AG04450 (cell line): ENCODE data around the gene RAC2. TPM values are rescaled to one million over a fixed set of nuclear protein-coding genes. Genes with fewer than 3 reads are reported as not detected.

Experiments used
- CTCF ChIA-PET: fragments of 300-600, 350-600 bp; formaldehyde crosslinking; extraction: SDS; loops from one replicate; lab custom pipeline; 2022; ENCODE audit warnings: antibody characterized with exemption, inconsistent platforms; lab: Charles Lee
- POLR2A ChIA-PET: fragments of 350-600 bp; formaldehyde crosslinking; extraction: SDS; loops from one replicate; lab custom pipeline; 2021; ENCODE audit warnings: antibody characterized with exemption, inconsistent platforms; lab: Yijun Ruan, JAX
- DNase-seq: peaks from one replicate; pipeline ENCODE4 v3.0.0-alpha.2; 2011; ENCODE audit warnings: low read depth, low spot score
- H3K27ac ChIP-seq: one replicate; pipeline ENCODE4 v1.5.1; 2012; ENCODE audit warnings: low read depth, low read length, control low read depth
- H3K27me3 ChIP-seq: one replicate; pipeline ENCODE4 v1.6.0; 2012; ENCODE audit warnings: low read length; ENCODE audit not compliant: control insufficient read depth, insufficient read depth
- H3K4me3 ChIP-seq: 2 replicates; pipeline ENCODE4 v1.5.1; 2011; ENCODE audit warnings: mild to moderate bottlenecking, low read depth, low read length, control low read depth
- H3K9me3 ChIP-seq: 2 replicates; pipeline ENCODE4 v1.5.1; 2012; ENCODE audit warnings: low read length; ENCODE audit not compliant: control insufficient read depth, insufficient read depth
- CTCF ChIP-seq: IDR thresholded peaks from 2 replicates; pipeline ENCODE4 v1.5.1; 2011; ENCODE audit warnings: low read depth, low read length, control low read depth, inconsistent platforms
- polyA plus RNA-seq: library from polyadenylated mRNA; depleted of rRNA; stranded (reverse); fragments of >200 nt; gene quantifications from 2 replicates; pipeline ENCODE4 v1.2.3, GENCODE V29; 2011

The RAC2 gene
- polyA plus RNA-seq, 1 experiment = 25.0 TPM

GRCh38 chr22:37249986-37250385 is 5.9 kb upstream of the RAC2 start:
- no peak for DNase-seq
- ChIA-PET POLR2A (no interaction called here), CTCF (interaction anchor here (4.5 kb wide), 1 partner anchor 10 kb away, joined by 31 read pairs; no protein-coding TSS in a partner anchor)
- Histone ChIP-seq H3K4me3 (no peak overlapping the region), H3K27ac (no peak overlapping the region), H3K27me3 (no peaks in the 10 kb centered on the region), H3K9me3 (no peaks in the 10 kb centered on the region)
- no peak for TF ChIP-seq CTCF

- TF ChIP-seq CTCF = no peak
- DNase-seq = no peak
- Histone ChIP-seq H3K27ac (no peak overlapping the region), H3K27me3 (no peaks in the 10 kb centered on the region), H3K4me3 (no peak overlapping the region), H3K9me3 (no peaks in the 10 kb centered on the region; the same call in 1 of the 2 replicates)
- ChIA-PET CTCF (interaction anchor here (4.5 kb wide), 1 partner anchor 12 kb away, joined by 31 read pairs; no protein-coding TSS in a partner anchor), POLR2A (no interaction called here)
These were observed 4.2 kb upstream of the RAC2 start for GRCh38 chr22:37248251-37248650.

- Histone ChIP-seq H3K27ac (no peak overlapping the region), H3K27me3 (no peaks in the 10 kb centered on the region), H3K4me3 (no peak overlapping the region), H3K9me3 (no peaks in the 10 kb centered on the region; the same call in 1 of the 2 replicates)
- ChIA-PET CTCF (interaction anchor here (6.1 kb wide), 1 partner anchor 14 kb away, joined by 50 read pairs; no protein-coding TSS in a partner anchor), POLR2A (interaction anchor here (0.5 kb wide), 1 partner anchor 200 kb away, joined by 7 read pairs; no protein-coding TSS in a partner anchor)
- TF ChIP-seq CTCF = no peak
- no peak for DNase-seq
These were observed 1.7 kb upstream of the RAC2 start for GRCh38 chr22:37245740-37246139.

GRCh38 chr22:37244922-37245722 is 1.1 kb upstream of the RAC2 start:
- no peak overlapping the region for H3K27ac ChIP-seq
- no peaks in the 10 kb centered on the region; the same call in 1 of the 2 replicates for H3K9me3 ChIP-seq
- ChIA-PET CTCF (interaction anchor here (6.1 kb wide), 1 partner anchor 15 kb away, joined by 50 read pairs; no protein-coding TSS in a partner anchor), POLR2A (interaction anchor here (0.6 to 1.0 kb wide), 2 partner anchors 14 to 16 kb away, joined by 3 read pairs; no protein-coding TSS in a partner anchor)
- H3K4me3 ChIP-seq = no peak overlapping the region
- no peak for DNase-seq
- no peak for TF ChIP-seq CTCF
- no peaks in the 10 kb centered on the region for H3K27me3 ChIP-seq
